Transverse colon (tissue), 4 donors: ENCODE data around the gene GEMIN2.

Source experiments
- EP300 ChIP-seq: sonication (generic); formaldehyde crosslinking; IDR thresholded peaks from one replicate; pipeline ENCODE4 v1.6.1; 2017; ENCODE audit warnings: antibody characterized with exemption, low read depth
- POLR2A ChIP-seq: fragments of 450-650 bp; IDR thresholded peaks from one replicate; pipeline ENCODE4 v1.6.1; 2016; ENCODE audit warnings: antibody characterized with exemption, mild to moderate bottlenecking, moderate library complexity
- POLR2AphosphoS5 ChIP-seq, 3 donors: sonication (generic); formaldehyde crosslinking; IDR thresholded peaks; one replicate each; pipeline ENCODE4 v1.6.1; 2016; ENCODE audit warnings: antibody characterized with exemption in 3 of 3
- TF ChIP-seq, protein P1 (sequence below), 5 experiments: fragments of 200-600 bp in 3 of 5; fragments of 450-650 bp in 2 of 5; sonication (generic) in 3 of 5; IDR thresholded peaks; 1 replicate in 2 of 5; 2 replicates in 3 of 5; pipeline ENCODE4 v1.5.1; 2016 to 2017; ENCODE audit warnings: antibody characterized with exemption in 5 of 5, inconsistent platforms in 3 of 5, mild to moderate bottlenecking in 2 of 5, moderate library complexity in 1 of 5

DNA sequence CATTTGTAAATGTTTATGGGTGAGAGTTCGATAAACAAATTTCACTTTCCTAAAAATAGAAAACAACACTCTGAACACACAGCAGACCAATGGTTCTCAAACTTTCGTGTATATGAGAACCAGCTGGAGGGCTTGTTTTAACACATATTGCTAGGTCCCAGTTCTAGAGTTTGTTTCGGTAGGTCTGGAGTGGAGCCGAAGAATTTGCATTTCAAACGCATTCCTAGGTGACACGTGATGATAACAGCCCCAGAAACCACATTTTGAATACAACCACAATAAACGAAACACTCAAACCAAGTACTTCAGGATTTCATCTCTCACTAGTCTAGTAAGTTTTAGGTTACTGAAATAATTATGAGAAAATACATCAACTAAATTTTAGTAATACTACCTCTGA lies 28.2 kb upstream of the GEMIN2 start:
- TF ChIP-seq, protein P1, sequence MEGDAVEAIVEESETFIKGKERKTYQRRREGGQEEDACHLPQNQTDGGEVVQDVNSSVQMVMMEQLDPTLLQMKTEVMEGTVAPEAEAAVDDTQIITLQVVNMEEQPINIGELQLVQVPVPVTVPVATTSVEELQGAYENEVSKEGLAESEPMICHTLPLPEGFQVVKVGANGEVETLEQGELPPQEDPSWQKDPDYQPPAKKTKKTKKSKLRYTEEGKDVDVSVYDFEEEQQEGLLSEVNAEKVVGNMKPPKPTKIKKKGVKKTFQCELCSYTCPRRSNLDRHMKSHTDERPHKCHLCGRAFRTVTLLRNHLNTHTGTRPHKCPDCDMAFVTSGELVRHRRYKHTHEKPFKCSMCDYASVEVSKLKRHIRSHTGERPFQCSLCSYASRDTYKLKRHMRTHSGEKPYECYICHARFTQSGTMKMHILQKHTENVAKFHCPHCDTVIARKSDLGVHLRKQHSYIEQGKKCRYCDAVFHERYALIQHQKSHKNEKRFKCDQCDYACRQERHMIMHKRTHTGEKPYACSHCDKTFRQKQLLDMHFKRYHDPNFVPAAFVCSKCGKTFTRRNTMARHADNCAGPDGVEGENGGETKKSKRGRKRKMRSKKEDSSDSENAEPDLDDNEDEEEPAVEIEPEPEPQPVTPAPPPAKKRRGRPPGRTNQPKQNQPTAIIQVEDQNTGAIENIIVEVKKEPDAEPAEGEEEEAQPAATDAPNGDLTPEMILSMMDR (IDR thresholded peaks at IDR 0.05), result no peak
- TF ChIP-seq EP300 (no peak), POLR2A (no peak), POLR2AphosphoS5 (IDR thresholded peaks at IDR 0.05) (no peak)
